Measurements from ENCODE around the gene IL1R2. TPM values are rescaled to one million over a fixed set of nuclear protein-coding genes. Genes with fewer than 3 reads are reported as not detected.

The IL1R2 gene
- total and polyA plus RNA-seq, 2 of the 13 experiments (the other 11 are each of a cell fraction or from before 2014, with no cell fraction given), result 3.6 to 7.3 TPM

- peak; percentile 36 for TF ChIP-seq SPEN (CRISPR knock-in tag; IDR thresholded peaks at IDR 0.05; ENCODE audit: low read depth)
- TF ChIP-seq POGK (CRISPR knock-in tag; conservative IDR thresholded peaks at IDR 0.05), result peak; percentile 40; the same call in 1 of the 2 replicates
- no peak for TF ChIP-seq ZNF33A (CRISPR knock-in tag; IDR thresholded peaks at IDR 0.05; ENCODE audit: borderline replicate concordance)
- TF ChIP-seq MAX (IDR thresholded peaks at IDR 0.05), result peak; percentile 3
- TF ChIP-seq, protein P1, sequence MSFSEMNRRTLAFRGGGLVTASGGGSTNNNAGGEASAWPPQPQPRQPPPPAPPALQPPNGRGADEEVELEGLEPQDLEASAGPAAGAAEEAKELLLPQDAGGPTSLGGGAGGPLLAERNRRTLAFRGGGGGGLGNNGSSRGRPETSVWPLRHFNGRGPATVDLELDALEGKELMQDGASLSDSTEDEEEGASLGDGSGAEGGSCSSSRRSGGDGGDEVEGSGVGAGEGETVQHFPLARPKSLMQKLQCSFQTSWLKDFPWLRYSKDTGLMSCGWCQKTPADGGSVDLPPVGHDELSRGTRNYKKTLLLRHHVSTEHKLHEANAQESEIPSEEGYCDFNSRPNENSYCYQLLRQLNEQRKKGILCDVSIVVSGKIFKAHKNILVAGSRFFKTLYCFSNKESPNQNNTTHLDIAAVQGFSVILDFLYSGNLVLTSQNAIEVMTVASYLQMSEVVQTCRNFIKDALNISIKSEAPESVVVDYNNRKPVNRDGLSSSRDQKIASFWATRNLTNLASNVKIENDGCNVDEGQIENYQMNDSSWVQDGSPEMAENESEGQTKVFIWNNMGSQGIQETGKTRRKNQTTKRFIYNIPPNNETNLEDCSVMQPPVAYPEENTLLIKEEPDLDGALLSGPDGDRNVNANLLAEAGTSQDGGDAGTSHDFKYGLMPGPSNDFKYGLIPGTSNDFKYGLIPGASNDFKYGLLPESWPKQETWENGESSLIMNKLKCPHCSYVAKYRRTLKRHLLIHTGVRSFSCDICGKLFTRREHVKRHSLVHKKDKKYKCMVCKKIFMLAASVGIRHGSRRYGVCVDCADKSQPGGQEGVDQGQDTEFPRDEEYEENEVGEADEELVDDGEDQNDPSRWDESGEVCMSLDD (CRISPR knock-in tag; IDR thresholded peaks at IDR 0.05; ENCODE audit: borderline replicate concordance), result 0 out of 2 replicates have a peak, but pooled peaks have one; percentile 71
- no peak for TF ChIP-seq KDM5B (CRISPR knock-in tag; IDR thresholded peaks at IDR 0.05; ENCODE audit: borderline replicate concordance)
- TF ChIP-seq, protein P2, sequence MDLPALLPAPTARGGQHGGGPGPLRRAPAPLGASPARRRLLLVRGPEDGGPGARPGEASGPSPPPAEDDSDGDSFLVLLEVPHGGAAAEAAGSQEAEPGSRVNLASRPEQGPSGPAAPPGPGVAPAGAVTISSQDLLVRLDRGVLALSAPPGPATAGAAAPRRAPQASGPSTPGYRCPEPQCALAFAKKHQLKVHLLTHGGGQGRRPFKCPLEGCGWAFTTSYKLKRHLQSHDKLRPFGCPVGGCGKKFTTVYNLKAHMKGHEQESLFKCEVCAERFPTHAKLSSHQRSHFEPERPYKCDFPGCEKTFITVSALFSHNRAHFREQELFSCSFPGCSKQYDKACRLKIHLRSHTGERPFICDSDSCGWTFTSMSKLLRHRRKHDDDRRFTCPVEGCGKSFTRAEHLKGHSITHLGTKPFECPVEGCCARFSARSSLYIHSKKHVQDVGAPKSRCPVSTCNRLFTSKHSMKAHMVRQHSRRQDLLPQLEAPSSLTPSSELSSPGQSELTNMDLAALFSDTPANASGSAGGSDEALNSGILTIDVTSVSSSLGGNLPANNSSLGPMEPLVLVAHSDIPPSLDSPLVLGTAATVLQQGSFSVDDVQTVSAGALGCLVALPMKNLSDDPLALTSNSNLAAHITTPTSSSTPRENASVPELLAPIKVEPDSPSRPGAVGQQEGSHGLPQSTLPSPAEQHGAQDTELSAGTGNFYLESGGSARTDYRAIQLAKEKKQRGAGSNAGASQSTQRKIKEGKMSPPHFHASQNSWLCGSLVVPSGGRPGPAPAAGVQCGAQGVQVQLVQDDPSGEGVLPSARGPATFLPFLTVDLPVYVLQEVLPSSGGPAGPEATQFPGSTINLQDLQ (CRISPR knock-in tag; IDR thresholded peaks at IDR 0.05), result no peak
- TF ChIP-seq MEIS1 (CRISPR knock-in tag; IDR thresholded peaks at IDR 0.05; ENCODE audit: borderline replicate concordance), result no peak
- TF ChIP-seq ZNF562 (CRISPR knock-in tag; IDR thresholded peaks at IDR 0.05; ENCODE audit: borderline replicate concordance), result no peak
- TF ChIP-seq TIGD3 (CRISPR knock-in tag; IDR thresholded peaks at IDR 0.05; ENCODE audit: borderline replicate concordance), result no peak
- TF ChIP-seq ZNF501 (CRISPR knock-in tag; IDR thresholded peaks at IDR 0.05), result peak; percentile 77
- TF ChIP-seq ZNF484 (CRISPR knock-in tag; IDR thresholded peaks at IDR 0.05; ENCODE audit: borderline replicate concordance, low read depth), result no peak
- TF ChIP-seq KDM6A (CRISPR knock-in tag; IDR thresholded peaks at IDR 0.05; ENCODE audit: low read depth), result no peak
- TF ChIP-seq, protein P3, sequence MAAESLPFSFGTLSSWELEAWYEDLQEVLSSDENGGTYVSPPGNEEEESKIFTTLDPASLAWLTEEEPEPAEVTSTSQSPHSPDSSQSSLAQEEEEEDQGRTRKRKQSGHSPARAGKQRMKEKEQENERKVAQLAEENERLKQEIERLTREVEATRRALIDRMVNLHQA (CRISPR knock-in tag; IDR thresholded peaks at IDR 0.05), result no peak
- peak; percentile 31; the same call in 1 of the 2 replicates for TF ChIP-seq ZNF446 (CRISPR knock-in tag; IDR thresholded peaks at IDR 0.05)
- TF ChIP-seq ZNF605 (CRISPR knock-in tag; IDR thresholded peaks at IDR 0.05), result 0 out of 2 replicates have a peak, but pooled peaks have one; percentile 12
These were observed 30.2 kb upstream of the IL1R2 start (continued) for GRCh38 chr2:101961338-101962191.
